Esophagus muscularis mucosa (tissue), 4 donors: ENCODE data around the gene NUP37.
"Not testable (repeated sequence)": the region's sequence is repeated elsewhere in the genome, so short reads cannot be mapped to it uniquely, and the experiment has no call there.

ENCODE experiments used
- CTCF ChIP-seq, 3 experiments: fragments of 200-600 bp in 2 of 3; fragments of 450-650 bp in 1 of 3; sonication (generic) in 2 of 3; IDR thresholded peaks; one replicate each; pipeline ENCODE4 v1.5.1; 2017 to 2019; ENCODE audit warnings: antibody characterized with exemption in 3 of 3, mild to moderate bottlenecking in 2 of 3, moderate library complexity in 1 of 3
- EP300 ChIP-seq: sonication (generic); formaldehyde crosslinking; IDR thresholded peaks from one replicate; pipeline ENCODE4 v1.6.1; 2017; ENCODE audit warnings: antibody characterized with exemption
- POLR2A ChIP-seq: fragments of 450-650 bp; IDR thresholded peaks from one replicate; pipeline ENCODE4 v1.6.1; 2017; ENCODE audit warnings: antibody characterized with exemption, moderate library complexity, mild to moderate bottlenecking, low read depth
- POLR2AphosphoS5 ChIP-seq, 2 donors: sonication (generic); formaldehyde crosslinking; IDR thresholded peaks; one replicate each; pipeline ENCODE4 v1.6.1; 2017; ENCODE audit warnings: antibody characterized with exemption in 2 of 2

DNA sequence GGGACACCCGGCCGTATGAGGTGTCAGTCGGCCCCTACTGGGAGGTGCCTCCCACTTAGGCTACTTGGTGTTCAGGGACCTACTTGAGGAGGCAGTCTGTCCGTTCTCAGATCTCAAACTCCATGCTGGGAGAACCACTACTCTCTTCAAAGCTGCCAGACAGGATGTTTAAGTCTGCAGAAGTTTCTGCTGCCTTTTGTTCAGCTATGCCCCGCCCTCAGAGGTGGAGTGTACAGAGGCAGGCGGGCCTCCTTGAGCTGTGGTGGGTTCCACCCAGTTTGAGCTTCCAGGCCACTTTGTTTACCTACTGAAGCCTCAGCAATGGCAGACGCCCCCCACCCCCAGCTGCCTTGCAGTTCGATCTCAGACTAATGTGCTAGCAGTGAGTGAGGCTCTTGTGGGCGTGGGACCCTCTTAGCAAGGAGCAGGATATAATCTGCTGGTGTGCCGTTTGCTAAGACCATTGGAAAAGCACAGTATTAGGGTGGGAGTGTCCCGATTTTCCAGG, 23.0 kb upstream of the NUP37 start:
- TF ChIP-seq CTCF (IDR thresholded peaks at IDR 0.05); POLR2AphosphoS5 (IDR thresholded peaks at IDR 0.05); POLR2A; EP300: not testable (repeated sequence)
